ENCODE results near the gene NELFB.

NELFB gene

GRCh38 chr9:137243626-137244485 lies 11.3 kb upstream of the NELFB start:
- no peak for TF ChIP-seq CTCF (IDR thresholded peaks at IDR 0.05; ENCODE audit: low read length, missing control alignments)
- no peak for DNase-seq (ENCODE audit: low read depth)
- no peak overlapping the region for H3K4me3 ChIP-seq (replicated peaks; ENCODE audit: low read depth, low read length)

GRCh38 chr9:137244486-137245449 lies 10.4 kb upstream of the NELFB start:
- DNase-seq (ENCODE audit: low read depth), result no peak
- no peak overlapping the region for H3K4me3 ChIP-seq (replicated peaks; ENCODE audit: low read depth, low read length)
- no peak for TF ChIP-seq CTCF (IDR thresholded peaks at IDR 0.05; ENCODE audit: low read length, missing control alignments)

- H3K4me3 ChIP-seq (replicated peaks; ENCODE audit: low read depth, low read length), result no peak overlapping the region
- TF ChIP-seq CTCF (IDR thresholded peaks at IDR 0.05; ENCODE audit: low read length, missing control alignments), result no peak
- no peak for DNase-seq (ENCODE audit: low read depth)
Observed at GRCh38 chr9:137245450-137246421, 9.4 kb upstream of the NELFB start.

- TF ChIP-seq CTCF (IDR thresholded peaks at IDR 0.05; ENCODE audit: low read length, missing control alignments), result no peak
- no peak for DNase-seq (ENCODE audit: low read depth)
- H3K4me3 ChIP-seq (replicated peaks; ENCODE audit: low read depth, low read length), result no peak overlapping the region
Observed at GRCh38 chr9:137247135-137247915, 7.8 kb upstream of the NELFB start.

GRCh38 chr9:137247916-137248175 lies 7.3 kb upstream of the NELFB start:
- DNase-seq (ENCODE audit: low read depth), result no peak

More at GRCh38 chr9:137247916-137248175, 7.3 kb upstream of the NELFB start:
- TF ChIP-seq CTCF (IDR thresholded peaks at IDR 0.05; ENCODE audit: low read length, missing control alignments), result no peak
- H3K4me3 ChIP-seq (replicated peaks; ENCODE audit: low read depth, low read length), result no peak overlapping the region

Data from fibroblast of pulmonary artery (primary cell).